GM19452 (cell line): ENCODE measurements around the gene FAM240A.
"Not testable (repeated sequence)": the region's sequence is repeated elsewhere in the genome, so short reads cannot be mapped to it uniquely, and the experiment has no call there.

ENCODE experiments used
- ATAC-seq: cut with Tn5 transposase; IDR thresholded peaks from one replicate; pipeline ENCODE4 v1.9.1; 2021; ENCODE audit not compliant: unreplicated experiment

The FAM240A gene

DNA sequence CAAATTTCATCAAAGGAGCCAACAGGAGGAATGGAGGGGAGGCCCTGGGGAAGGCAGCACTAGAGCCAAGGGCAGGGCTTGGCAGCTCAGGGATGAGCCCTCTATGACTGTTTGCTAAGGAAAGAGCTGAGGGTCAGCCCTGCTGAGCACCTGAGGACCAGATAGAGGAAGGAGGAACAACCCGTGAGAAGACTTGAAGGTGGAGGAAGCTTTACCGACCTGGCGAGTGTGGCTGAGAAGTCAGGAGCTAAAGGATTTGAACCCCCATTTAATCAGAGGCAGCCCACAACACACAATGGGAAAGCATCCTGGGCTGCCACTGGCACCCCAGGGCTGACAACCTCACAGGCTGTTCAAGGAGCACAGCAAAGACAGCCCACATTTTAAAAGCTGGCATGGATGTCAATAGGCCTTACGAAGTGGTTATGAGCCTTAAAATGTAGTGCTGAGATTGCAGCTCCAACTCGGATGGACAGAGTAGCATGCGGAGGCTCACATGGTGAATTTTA lies 25.5 kb upstream of the FAM240A start:
- ATAC-seq, result no peak

DNA sequence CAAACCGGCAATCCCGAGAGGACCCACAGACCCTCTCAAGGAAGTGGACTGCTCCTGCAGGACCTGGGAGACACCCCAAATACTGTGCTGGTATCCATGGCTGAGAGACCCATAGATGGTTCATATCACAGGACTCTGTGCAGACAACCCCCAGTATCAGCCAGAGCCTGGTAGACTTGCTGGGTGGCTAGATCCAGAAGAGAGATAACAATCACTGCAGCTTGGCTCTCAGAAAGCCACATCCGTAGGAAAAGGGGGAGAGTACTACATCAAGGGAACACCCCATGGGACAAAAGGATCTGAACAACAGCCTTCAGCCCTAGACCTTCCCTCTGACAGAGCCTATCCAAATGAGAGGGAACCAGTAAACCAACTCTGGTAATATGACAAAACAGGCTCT lies 25.1 kb upstream of the FAM240A start:
- ATAC-seq, result not testable (repeated sequence)

DNA sequence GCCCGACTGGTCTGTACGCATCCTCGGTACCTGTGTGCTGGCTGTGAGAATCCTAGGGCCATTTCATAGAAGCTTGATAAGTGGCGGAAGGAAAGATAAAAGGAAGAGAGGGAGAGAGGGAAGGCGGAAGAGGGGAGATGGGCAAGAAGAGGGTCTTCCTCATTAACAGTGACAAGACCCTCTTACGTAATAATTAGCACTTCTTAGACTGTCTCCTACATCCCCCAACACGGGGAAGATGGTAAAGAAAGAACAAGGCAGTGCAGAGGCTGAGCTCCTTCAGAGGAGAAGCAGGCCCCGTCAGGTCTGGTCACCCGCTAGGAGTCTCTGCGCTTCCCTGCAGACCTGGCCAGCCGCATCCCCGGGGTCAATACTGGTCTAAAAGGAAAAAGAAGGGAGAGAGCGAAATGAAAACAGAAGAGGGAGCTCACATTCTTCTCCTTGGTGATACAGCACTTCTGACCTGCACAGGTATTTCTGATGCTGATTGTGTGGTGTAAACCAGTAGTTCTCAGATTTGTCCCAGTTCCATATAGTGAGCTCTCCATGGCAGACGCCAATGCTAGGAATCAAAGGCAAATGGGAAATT lies 19.0 kb upstream of the FAM240A start:
- no peak for ATAC-seq

DNA sequence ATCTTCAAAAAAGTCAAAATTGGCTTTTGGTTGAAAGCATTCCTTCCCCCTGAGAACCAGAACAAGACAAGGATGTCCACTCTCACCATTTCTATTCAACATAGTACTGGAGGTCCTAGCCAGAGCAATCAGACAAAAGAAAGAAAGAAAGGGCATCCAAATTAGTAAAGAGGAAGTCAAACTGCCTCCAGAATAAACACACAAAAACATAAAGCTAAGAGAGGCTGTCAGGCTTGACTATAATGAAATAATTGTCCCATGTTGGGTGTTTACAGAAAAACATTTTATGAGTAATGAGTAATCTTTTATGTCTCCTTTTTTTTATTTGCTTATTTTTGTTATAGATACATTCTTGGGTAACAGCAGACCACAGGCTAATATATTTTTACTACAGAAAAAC lies 18.3 kb upstream of the FAM240A start:
- ATAC-seq, result no peak

DNA sequence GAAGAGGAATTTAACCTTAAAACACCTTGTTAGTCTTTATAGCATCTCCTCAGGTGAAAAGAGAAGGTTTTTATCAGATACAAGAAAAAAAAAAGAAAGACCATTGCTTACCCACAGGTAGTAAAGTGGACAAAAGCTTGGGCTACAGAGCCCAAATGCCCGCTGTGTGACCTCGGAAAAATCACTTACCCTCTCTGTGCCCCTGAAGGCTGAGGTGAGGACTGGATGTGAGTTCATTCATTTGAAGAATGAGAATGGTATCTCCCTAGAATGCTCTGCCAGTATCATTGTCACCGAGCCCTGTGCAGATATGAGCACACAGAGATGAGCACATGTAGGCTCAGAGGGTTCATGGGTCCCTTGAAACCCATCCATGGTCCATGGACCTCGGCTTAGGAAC lies 17.6 kb upstream of the FAM240A start:
- ATAC-seq, result no peak

DNA sequence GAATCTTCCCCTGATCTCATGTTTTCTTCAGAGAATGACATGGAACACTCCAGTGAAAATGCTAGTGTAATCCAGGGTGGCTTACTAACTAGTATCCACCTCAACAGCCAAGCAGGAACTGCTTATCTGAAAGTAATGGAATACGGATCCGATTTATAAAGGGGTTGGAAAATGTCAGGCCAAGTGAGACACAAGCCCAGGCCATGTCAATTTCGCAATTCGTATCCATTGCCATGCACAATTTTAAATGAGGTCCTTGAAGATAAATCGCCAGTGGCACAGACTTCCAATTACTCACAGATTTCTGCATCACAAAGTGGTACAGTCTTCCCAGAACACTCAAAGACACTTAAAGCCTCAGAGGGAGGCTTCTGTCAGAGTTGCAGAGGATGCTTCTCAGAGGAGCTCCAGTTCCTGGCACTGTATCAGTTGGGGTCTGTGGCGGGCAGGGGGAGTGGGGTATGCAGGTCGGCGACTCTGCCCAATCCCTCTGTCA lies 16.5 kb upstream of the FAM240A start:
- no peak for ATAC-seq

DNA sequence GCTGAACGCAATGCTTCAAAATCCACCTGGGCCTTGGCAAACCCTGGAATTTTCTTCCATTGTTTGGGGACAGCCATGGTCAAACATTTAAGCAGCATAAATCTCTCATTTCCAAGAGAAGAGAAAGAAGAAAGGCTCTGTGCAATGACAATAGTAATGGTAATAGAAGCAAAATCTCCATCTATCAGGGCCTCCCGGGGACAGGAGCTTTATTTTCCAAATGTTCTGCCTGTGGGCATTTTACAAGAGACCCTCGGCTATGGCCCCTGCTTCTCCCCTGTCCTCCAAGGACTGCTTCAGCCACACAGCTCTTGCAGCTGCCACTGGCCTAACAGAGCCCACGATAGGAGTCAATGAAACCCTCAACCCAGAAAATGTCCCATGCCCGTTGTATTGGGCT lies 12.7 kb upstream of the FAM240A start:
- no peak for ATAC-seq

DNA sequence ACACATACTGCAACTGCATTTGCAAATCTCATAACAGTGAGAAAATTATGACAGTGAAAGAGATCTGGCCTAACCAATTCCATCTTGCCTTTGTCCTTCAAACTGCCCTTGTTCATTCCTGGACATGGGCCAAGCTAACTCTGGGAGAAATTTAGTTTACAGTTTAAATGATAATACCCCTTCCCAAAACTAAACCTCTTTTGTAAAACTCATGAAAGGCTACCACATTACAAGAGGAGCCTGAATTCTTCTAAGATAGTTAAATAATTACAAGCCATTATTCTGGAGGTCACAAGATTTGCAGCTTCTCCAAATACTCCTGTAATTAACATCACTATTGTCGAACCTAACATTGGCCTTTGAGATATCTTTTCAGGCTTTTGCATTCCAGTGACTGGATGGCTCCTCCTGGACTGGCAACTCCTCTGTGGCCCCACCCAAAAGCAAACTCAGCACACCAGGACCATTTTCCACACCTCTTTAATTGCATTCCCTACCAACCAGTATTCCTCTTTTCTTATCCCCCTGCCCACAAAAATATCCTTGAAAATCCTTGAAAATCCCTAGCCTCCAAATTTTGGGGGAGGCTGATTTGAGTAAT lies 8.8 kb upstream of the FAM240A start:
- ATAC-seq, result no peak

DNA sequence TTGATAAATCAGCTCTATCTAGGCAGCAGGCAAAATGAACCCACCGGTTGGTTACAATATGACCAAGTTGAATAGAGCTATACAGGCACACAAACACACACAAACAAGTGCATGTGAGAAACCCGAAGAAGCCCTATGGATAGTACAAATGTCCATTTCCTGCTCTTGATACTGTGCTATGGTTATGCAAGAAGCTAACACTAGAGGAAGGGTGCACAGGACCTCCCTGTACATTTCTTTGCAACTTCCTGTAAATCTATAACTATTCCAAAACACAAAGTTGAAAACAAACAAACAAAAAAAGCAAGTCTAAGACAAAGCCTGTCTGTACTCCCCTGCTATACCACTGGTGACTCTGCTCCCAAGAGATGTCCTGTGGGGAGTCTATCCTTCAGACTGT lies 8.2 kb upstream of the FAM240A start:
- ATAC-seq, result no peak

DNA sequence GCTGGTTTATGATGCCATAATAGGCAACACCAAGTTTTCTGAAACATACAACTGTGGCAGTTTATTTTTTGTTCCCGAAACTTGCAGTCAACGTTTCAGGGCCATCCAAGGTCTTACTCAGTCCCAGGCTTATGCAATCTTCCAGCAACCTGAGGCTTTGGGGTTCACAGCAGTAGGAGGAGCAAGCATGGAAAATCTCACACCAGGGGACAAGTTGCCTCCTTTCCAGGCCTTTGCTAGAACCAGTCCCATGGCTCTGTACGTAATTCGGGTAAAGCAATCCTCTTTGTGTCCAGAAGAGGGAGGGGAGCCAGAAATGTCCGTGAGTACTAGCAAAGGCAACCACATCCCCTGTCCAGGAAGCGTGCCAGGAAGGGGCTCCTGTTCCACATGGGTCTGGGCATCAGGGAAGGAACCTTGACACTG lies 4.7 kb upstream of the FAM240A start:
- no peak for ATAC-seq

DNA sequence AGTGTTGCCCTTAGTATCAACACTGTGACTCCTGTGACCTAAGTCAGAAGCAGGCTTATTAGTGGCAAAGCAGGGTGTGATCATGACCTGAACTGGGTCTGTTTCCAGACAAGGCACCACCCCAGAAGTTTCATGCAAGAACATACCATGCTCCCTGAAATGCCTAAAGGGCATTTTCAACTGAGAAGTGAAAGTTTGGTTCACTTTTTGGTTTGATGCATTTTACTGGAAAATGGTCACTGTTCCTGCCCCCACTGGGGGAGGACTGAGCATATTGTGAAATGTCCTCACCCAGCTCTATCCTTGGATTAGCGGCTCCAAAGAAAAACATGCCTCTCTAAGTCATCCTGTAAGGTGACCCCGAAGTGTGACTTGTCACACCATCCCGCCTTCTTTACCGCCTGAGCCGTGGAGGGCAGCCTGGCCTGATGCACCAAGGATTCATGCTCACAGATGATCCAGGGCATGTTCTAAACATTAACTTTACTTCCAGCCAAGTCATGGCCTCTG lies 3.1 kb upstream of the FAM240A start:
- no peak for ATAC-seq

DNA sequence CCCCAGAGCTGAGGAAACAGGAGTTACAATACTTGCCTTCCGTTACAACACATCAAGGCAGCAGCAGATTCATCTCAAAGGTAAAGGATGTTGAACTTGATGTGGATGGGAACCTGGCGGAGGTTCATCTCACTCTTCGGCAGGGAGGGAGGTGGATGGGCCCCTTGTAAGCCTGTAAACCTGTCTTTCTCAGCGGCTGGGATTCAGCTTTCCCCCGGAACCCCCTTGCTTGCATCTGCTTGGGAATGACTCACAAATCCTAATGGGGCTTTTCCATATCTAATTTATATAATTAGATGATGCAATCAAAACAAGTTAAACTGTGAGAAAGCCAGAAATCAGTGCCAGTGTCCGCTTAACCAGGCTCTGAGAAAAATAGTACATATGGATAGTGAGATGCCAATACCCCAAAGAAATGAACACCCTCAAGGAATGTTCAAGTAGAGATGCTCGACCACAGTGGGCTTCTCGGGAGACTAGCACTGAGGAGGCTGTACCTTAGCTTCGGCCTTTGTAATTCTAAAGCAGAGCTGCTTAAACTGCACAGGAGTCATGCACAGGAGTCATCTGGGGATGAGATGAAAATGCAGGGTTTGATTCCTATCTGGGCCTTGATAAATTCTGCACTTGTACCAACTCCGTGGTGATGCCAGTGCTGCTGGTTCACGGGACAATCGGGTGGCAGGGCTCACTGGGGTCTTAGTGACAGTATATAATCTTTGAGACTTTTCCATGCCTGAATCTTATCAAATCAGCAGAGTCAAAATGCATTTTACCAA lies 2.2 kb upstream of the FAM240A start:
- ATAC-seq, result no peak

DNA sequence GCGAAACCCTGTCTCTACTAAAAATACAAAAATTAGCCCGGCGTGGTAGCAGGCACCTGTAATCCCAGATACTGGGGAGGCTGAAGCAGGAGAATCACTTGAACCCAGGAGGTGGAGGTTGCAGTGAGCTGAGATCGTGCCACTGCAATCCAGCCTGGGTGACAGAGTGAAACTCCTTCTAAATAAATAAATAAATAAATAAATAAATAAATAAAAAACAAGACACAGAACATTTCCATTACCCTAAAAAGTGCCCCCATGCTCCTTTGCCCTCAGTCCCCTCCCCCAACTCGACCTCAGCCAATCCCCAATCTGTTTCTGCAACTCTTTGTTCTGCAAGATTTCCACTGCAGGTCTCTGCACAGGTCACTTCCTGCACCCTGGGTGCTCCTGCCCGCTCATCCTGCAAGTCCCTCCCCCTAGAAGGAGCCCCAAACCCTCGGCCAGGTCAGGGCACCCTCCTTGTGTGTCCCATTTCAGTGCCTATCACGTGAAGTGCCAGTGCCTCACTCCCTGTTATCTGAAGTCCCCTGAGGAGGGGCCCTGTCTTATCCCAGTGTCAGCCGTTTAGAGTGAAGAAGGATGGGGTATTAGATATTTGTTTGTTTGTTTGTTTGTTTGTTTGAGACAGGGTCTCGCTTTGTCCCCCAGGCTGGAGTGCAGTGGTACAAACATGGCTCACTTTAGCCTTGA lies 1.1 kb downstream of the FAM240A start:
- ATAC-seq, result no peak

DNA sequence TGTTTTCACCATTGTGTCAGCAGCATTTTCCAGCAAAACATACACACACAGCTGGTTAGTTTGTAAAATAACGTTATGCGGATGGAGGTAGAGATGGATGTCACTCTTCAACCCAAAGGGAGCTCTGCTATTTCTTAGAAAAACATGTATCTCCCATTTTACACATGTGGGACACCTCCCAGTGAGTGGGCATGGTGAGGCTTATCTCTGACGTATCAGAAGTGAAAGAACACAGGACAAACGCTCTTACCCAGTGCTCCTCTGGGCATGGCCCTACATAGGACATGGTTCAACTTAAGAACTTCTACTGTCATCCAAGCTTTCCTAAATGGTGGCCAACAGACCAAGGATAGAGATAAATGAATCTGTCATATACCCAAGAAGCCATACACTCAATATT lies 2.1 kb downstream of the FAM240A start:
- ATAC-seq, result no peak

DNA sequence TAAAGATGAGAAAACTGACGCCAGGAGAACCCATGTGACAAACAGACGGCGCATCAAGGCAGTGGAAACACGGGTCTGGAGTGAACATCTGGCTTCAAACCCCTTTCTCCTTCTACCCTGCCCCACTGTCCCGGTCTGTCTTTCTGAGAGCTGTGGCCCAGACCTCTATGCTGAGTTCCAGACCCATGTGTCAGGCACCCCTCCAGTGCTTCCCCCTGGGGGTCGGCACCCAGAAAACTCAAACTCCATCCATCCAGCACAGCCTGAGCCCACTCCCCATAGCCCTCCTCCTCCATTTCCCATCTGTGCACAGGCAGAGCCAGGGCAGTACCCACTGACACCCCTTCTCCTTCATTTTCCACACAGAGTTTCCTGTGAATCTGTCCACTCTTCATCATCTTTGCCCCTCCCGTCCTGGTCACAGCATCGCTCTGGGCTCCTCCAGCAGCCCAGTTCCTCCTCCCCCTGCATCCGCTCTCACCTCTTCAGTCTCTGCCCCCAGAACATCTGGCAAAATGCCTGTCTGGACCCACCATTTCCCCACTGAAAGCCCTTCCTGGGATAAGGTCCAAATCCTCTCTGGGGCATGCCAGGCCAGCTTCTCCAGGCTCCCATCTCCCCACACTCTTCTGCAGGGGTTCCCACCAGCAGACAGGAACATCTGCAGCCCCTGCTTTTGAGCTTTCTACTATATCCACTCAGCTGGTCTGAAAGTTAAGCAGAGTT lies 2.9 kb downstream of the FAM240A start:
- no peak for ATAC-seq

DNA sequence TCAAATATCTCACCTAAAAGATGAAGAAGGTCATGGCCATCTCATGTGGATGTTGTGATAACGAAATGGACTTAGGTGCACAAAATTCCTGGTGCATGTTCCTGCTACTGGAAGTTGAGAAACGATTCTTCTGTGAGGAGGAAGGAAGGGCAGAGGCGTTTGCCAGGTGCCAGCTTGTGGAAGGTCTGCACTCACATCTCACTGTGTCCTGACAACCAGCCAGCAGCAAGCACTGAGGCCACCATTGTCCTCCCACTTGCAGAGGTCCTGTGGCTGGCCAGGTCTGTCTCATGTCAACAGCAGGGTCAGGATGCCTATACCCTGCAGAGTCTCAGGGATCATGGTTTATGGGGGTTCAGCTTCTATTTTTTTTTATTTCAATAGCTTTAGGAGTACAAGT lies 3.7 kb downstream of the FAM240A start:
- ATAC-seq, result no peak

DNA sequence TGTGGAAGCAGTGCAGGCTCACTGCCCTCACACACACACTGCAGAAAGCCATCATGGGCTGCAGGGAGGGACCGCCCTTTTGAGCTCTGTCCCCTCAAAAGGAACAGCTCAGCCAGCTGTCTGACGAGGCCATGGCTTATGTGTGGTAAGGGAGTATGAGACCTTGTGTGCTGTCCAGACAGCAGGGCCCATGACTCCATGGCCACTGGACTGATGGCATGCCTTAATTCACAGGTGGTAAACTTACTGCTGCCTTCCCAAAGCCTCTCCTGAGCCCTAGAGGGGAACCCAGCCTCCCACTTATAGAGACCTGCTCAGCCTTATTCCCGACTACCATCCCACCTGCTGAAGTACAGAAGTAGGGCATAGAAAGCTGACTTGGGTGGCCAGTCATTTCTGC lies 5.6 kb downstream of the FAM240A start:
- no peak for ATAC-seq

DNA sequence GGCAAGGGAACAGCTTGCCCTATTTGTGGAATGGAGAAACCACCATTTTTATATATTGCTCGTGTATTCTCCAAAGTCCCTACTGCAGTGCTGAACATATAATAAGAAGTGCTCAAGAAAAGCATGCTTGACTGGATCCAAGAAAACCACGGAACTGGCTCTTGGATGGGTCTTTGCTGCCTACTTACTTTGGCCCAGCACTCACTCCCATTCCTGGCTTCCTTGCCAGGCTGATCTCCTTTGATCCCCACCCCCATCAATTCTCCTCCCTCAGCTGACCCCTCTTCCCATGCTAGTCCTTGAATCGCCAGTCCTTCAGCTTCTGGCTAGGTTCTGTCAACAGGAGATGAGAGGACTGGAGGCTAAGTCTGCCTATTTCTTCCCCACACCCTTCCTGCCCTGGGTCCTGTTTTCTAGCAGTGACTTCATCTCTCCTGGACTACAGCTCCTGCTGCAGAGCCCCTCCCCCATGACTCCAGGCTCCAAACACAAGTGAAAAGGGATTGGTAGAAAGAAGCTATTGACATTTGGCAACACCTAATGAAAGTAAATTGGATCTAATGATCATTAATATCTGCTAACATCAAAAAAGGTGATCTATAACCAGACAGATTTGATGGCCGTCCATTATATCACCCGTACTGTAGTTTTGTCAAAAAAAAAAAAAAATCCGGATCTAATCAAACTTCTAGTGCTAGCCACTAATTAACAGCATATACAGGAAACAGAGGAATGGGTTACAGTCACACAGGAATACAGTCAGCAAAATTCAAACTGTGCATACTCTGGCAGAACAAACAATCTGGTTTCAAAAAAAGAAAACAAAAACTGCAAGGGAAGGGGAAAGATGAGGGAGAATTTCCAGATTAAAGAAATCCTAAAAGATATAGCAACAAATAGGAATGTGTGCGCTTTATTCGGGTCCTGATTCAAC lies 7.8 kb downstream of the FAM240A start:
- no peak for ATAC-seq

DNA sequence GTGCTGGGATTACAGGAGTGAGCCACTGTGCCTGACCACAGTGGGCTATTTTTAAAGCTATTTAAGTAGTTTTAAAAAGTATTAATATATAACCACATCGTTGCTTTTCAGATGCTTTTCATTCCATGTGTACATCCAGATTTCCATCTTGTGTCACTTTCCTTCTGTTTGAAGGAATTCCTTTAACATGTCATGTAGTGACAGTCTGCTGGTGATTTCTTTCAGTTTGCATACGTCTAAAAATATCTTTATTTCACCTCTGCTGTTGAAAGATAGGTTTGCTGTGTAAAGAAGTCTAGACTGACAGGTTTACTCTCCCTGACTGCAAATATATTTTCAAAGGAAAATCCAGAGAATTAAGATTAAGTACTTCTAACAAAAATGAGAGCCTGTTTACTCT lies 12.2 kb downstream of the FAM240A start:
- no peak for ATAC-seq
